ENCODE measurements around the gene ABCG4. TPM values are rescaled to one million over a fixed set of nuclear protein-coding genes. Genes with fewer than 3 reads are reported as not detected.
A peak's percentile ranks its signal among the peaks of the same experiment; 100 is the strongest.

The ABCG4 gene
- total RNA-seq, 1 experiment from 2014 or later, result 1.9 TPM

- peak; percentile 69 to 88 (median 85) for TF ChIP-seq CTCF (IDR thresholded peaks at IDR 0.05 in 2 of 3, conservative IDR thresholded peaks at IDR 0.05 in 1 of 3; ENCODE audit: borderline replicate concordance in 1 of 3, insufficient read depth in 1 of 3, low read depth in 2 of 3, low read length in 2 of 3)
- TF ChIP-seq ZFX (IDR thresholded peaks at IDR 0.05), result peak; percentile 32; the same call in 1 of the 2 replicates
- no peak for TF ChIP-seq ELF1 (IDR thresholded peaks at IDR 0.05; ENCODE audit: borderline replicate concordance, low read depth)
- no peak for TF ChIP-seq CBX3 (IDR thresholded peaks at IDR 0.05; ENCODE audit: low read depth)
- TF ChIP-seq ZBTB33 (IDR thresholded peaks at IDR 0.05; ENCODE audit: extremely low read depth, insufficient replicate concordance, low read length), result no peak
- no peak for TF ChIP-seq FOSL1 (IDR thresholded peaks at IDR 0.05; ENCODE audit: low read depth)
- TF ChIP-seq ATF3 (IDR thresholded peaks at IDR 0.05), result no peak
- TF ChIP-seq SP1 (IDR thresholded peaks at IDR 0.05; ENCODE audit: low read depth), result peak; percentile 52; the same call in 1 of the 2 replicates
- peak; percentile 48; the same call in 1 of the 2 replicates for TF ChIP-seq POLR2AphosphoS5 (IDR thresholded peaks at IDR 0.05; ENCODE audit: low read depth, low read length)
- TF ChIP-seq TCF7L2 (IDR thresholded peaks at IDR 0.05; ENCODE audit: borderline replicate concordance, extremely low read depth, insufficient read depth, insufficient read length), result peak; percentile 93
- no peak for TF ChIP-seq ZNF274 (IDR thresholded peaks at IDR 0.05; ENCODE audit: low read depth, low read length)
Measured at GRCh38 chr11:119205574-119206510, 57.0 kb downstream of the ABCG4 start, which contains the start of gene CBL (continued).
